H1 (cell line): ENCODE results near the gene TEF. TPM values are rescaled to one million over a fixed set of nuclear protein-coding genes. Genes with fewer than 3 reads are reported as not detected.

ENCODE experiments used
- CTCF ChIA-PET: fragments of 300-600 bp; sonication (Branson Sonifier 250); formaldehyde crosslinking; loops from one replicate; lab custom pipeline; 2021; ENCODE audit not compliant: partially characterized antibody; lab: Charles Lee
- POLR2A ChIA-PET: fragments of 300-600 bp; sonication (Branson Sonifier 250); formaldehyde crosslinking; loops from one replicate; lab custom pipeline; 2021; ENCODE audit warnings: inconsistent platforms; ENCODE audit not compliant: partially characterized antibody; lab: Charles Lee
- DNase-seq, 2 experiments: peaks; one replicate each; pipeline versions ENCODE4 v3.0.0 to v3.0.0-alpha.2; 2010 to 2022; ENCODE audit warnings: low spot score in 2 of 2, low read depth in 1 of 2, mixed read lengths in 1 of 2
- FAIRE-seq: peaks from 2 replicates; lab custom pipeline; 2011; peaks lifted over from hg19 to GRCh38; lab: Jason Lieb, UNC
- H2AFZ ChIP-seq: 2 replicates; pipeline ENCODE4 v1.8.1; 2012; ENCODE audit warnings: low read length, inconsistent platforms
- H2AK5ac ChIP-seq: 2 replicates; pipeline ENCODE4 v1.6.1; 2013; ENCODE audit warnings: low read depth, low read length
- H2BK120ac ChIP-seq: replicated peaks from 2 replicates; pipeline ENCODE3; 2013; ENCODE audit warnings: low read depth, low read length, inconsistent platforms
- H2BK12ac ChIP-seq: 2 replicates; pipeline ENCODE4 v1.6.1; 2013; ENCODE audit warnings: low read depth, low read length
- H2BK15ac ChIP-seq: 2 replicates; pipeline ENCODE4 v1.6.1; 2013; ENCODE audit warnings: low read length
- H2BK20ac ChIP-seq: 2 replicates; pipeline ENCODE4 v1.6.1; 2013; ENCODE audit warnings: low read length
- H2BK5ac ChIP-seq: 2 replicates; pipeline ENCODE4 v1.6.1; 2013; ENCODE audit warnings: low read depth, low read length
- H3K14ac ChIP-seq: 2 replicates; pipeline ENCODE4 v1.6.1; 2013; ENCODE audit warnings: inconsistent platforms; ENCODE audit not compliant: insufficient read length
- H3K18ac ChIP-seq: 2 replicates; pipeline ENCODE4 v1.6.1; 2013; ENCODE audit warnings: low read length; ENCODE audit errors: extremely low read depth
- H3K23ac ChIP-seq: 2 replicates; pipeline ENCODE4 v1.6.1; 2013; ENCODE audit warnings: inconsistent platforms; ENCODE audit not compliant: insufficient read length
- H3K23me2 ChIP-seq: 2 replicates; pipeline ENCODE4 v1.6.1; 2013; ENCODE audit warnings: low read depth, low read length
- H3K27ac ChIP-seq: 2 replicates; pipeline ENCODE4 v1.6.1; 2011; ENCODE audit warnings: low read depth, low read length, inconsistent platforms
- H3K27me3 ChIP-seq, 4 experiments: replicated peaks in 1 of 4; 1 replicate in 1 of 4; 2 replicates in 3 of 4; pipeline versions ENCODE4 v1.6.1 to v1.8.1; 2011 to 2013; ENCODE audit warnings: low read length in 3 of 4, mild to moderate bottlenecking in 3 of 4, inconsistent platforms in 2 of 4, mixed read lengths in 2 of 4, moderate library complexity in 1 of 4; ENCODE audit not compliant: control insufficient read depth in 3 of 4, insufficient read depth in 3 of 4; ENCODE audit errors: extremely low read depth in 1 of 4
- H3K36me3 ChIP-seq, 4 experiments: 2 replicates each; pipeline versions ENCODE4 v1.6.1 to v1.8.1; 2011 to 2013; ENCODE audit warnings: mild to moderate bottlenecking in 4 of 4, low read length in 3 of 4, moderate library complexity in 2 of 4, control low read depth in 1 of 4, inconsistent platforms in 1 of 4; ENCODE audit not compliant: insufficient read depth in 4 of 4, control insufficient read depth in 2 of 4
- H3K4ac ChIP-seq: replicated peaks from 2 replicates; pipeline ENCODE3; 2013; ENCODE audit warnings: low read length, low read depth, mixed read lengths, inconsistent platforms; ENCODE audit not compliant: insufficient read length
- H3K4me1 ChIP-seq, 4 experiments: replicated peaks in 1 of 4; 1 replicate in 1 of 4; 2 replicates in 3 of 4; pipeline versions ENCODE4 v1.6.1 to v1.8.1; 2011 to 2013; ENCODE audit warnings: low read length in 3 of 4, inconsistent platforms in 2 of 4, mixed read lengths in 1 of 4; ENCODE audit not compliant: insufficient read depth in 4 of 4, control insufficient read depth in 3 of 4
- H3K4me2 ChIP-seq, 2 experiments: 2 replicates each; pipeline versions ENCODE4 v1.6.1 to v1.8.1; 2011 to 2013; ENCODE audit warnings: low read depth in 2 of 2, low read length in 2 of 2, control low read depth in 1 of 2, inconsistent platforms in 1 of 2, mild to moderate bottlenecking in 1 of 2; ENCODE audit not compliant: insufficient read depth in 1 of 2
- H3K4me3 ChIP-seq, 4 experiments: fragments of 200-600, 300-600 bp in 1 of 4; sonication (generic), shearing (Covaris generic), sonication (Bioruptor Twin) in 1 of 4; 2 replicates each; pipeline versions ENCODE4 v1.5.1 to v1.8.1; 2011 to 2016; ENCODE audit warnings: low read length in 4 of 4, low read depth in 3 of 4, control low read depth in 2 of 4, inconsistent platforms in 2 of 4, mild to moderate bottlenecking in 2 of 4, mixed read lengths in 1 of 4, moderate library complexity in 1 of 4; ENCODE audit not compliant: insufficient read depth in 2 of 4; ENCODE audit errors: extremely low read depth in 1 of 4
- H3K56ac ChIP-seq: replicated peaks from 2 replicates; pipeline ENCODE3; 2013; ENCODE audit warnings: low read depth, mild to moderate bottlenecking, mixed read lengths, low read length, inconsistent platforms; ENCODE audit not compliant: insufficient read length
- H3K79me1 ChIP-seq: 2 replicates; pipeline ENCODE4 v1.6.1; 2013; ENCODE audit warnings: low read depth, low read length, control low read depth
- H3K79me2 ChIP-seq, 2 experiments: 2 replicates each; pipeline versions ENCODE4 v1.6.1 to v1.8.1; 2012 to 2013; ENCODE audit warnings: low read length in 2 of 2, mild to moderate bottlenecking in 2 of 2, inconsistent platforms in 1 of 2; ENCODE audit not compliant: insufficient read depth in 2 of 2, control insufficient read depth in 1 of 2
- H3K9ac ChIP-seq, 4 experiments: replicated peaks in 1 of 4; 1 replicate in 1 of 4; 2 replicates in 3 of 4; pipeline versions ENCODE4 v1.6.1 to v1.8.1; 2011 to 2013; ENCODE audit warnings: low read depth in 3 of 4, low read length in 3 of 4, control low read depth in 2 of 4, mild to moderate bottlenecking in 2 of 4, moderate library complexity in 2 of 4, inconsistent platforms in 1 of 4; ENCODE audit errors: extremely low read depth in 1 of 4
- H3K9me3 ChIP-seq, 2 experiments: 2 replicates each; pipeline versions ENCODE4 v1.6.1 to v1.8.1; 2012 to 2013; ENCODE audit warnings: mild to moderate bottlenecking in 2 of 2, moderate library complexity in 2 of 2, control low read depth in 1 of 2, inconsistent platforms in 1 of 2, low read depth in 1 of 2, low read length in 1 of 2, mixed read lengths in 1 of 2; ENCODE audit not compliant: insufficient read depth in 2 of 2
- H4K20me1 ChIP-seq, 2 experiments: replicated peaks in 1 of 2; 2 replicates each; pipeline versions ENCODE3 to v1.8.1; 2011 to 2013; ENCODE audit warnings: inconsistent platforms in 2 of 2, low read length in 2 of 2, mild to moderate bottlenecking in 1 of 2; ENCODE audit not compliant: insufficient read depth in 2 of 2, control insufficient read depth in 1 of 2
- H4K5ac ChIP-seq: 2 replicates; pipeline ENCODE4 v1.6.1; 2013; ENCODE audit warnings: low read length, low read depth, mixed read lengths, inconsistent platforms; ENCODE audit not compliant: insufficient read length
- H4K8ac ChIP-seq: 2 replicates; pipeline ENCODE4 v1.8.0; 2013; ENCODE audit warnings: mild to moderate bottlenecking, moderate library complexity, low read length, inconsistent platforms; ENCODE audit not compliant: insufficient read depth; ENCODE audit errors: extremely low read depth
- H4K91ac ChIP-seq: replicated peaks from 2 replicates; pipeline ENCODE3; 2013; ENCODE audit warnings: low read length, mixed read lengths, inconsistent platforms; ENCODE audit not compliant: insufficient read length
- PHF8 ChIP-seq: fragments of 200-600 bp; sonication (generic); conservative IDR thresholded peaks from 2 replicates; pipeline ENCODE4 v1.7.1; 2012; ENCODE audit warnings: low read depth, mild to moderate bottlenecking, inconsistent platforms, low read length, moderate library complexity
- POU5F1 ChIP-seq: IDR thresholded peaks from 2 replicates; pipeline ENCODE4 v1.6.1; 2011; ENCODE audit warnings: low read depth, mild to moderate bottlenecking, low read length, moderate library complexity
- TBP ChIP-seq: IDR thresholded peaks from 2 replicates; pipeline ENCODE4 v1.6.1; 2011; ENCODE audit warnings: low read depth, low read length, improper control_type of control experiment
- WGBS, 2 experiments: shearing (Covaris generic) in 1 of 2; methylation state at CpG; one replicate each; pipeline versions ENCODE4 v1.1.6 to v1.1.7; 2013 to 2015; ENCODE audit warnings: low lambda C conversion rate in 2 of 2, mixed read lengths in 2 of 2, inconsistent platforms in 1 of 2, low coverage in 1 of 2, missing lambda C conversion rate in 1 of 2; ENCODE audit not compliant: insufficient replicate concordance in 2 of 2, insufficient coverage in 1 of 2, insufficient read length in 1 of 2; ENCODE audit errors: extremely low coverage in 1 of 2, missing lambda C conversion rate in 1 of 2; 5-methylcytosine and 5-hydroxymethylcytosine counted together
- polyA plus RNA-seq, 7 experiments: library from polyadenylated mRNA; depleted of rRNA in 3 of 7; stranded (reverse) in 5 of 7; unstranded in 2 of 7; fragments of >200 nt in 5 of 7; fragments of 200-250 nt in 2 of 7; gene quantifications; 1 replicate in 5 of 7; 2 replicates in 1 of 7; 4 replicates in 1 of 7; pipeline versions ENCODE4 v1.2.1 to v1.2.3, GENCODE V29; 2011 to 2013; ENCODE audit warnings: missing spikeins in 2 of 7, mixed read lengths in 2 of 7
- total RNA-seq: library from RNA; stranded (reverse); fragmentation: NEBNext Ultra II Directional; extraction: Animal tissue kit (Norgen Biotek cat#: 25700); gene quantifications from 2 replicates; pipeline ENCODE4 v1.2.1, GENCODE V29; 2021

TEF gene
- total and polyA plus RNA-seq, 2 of the 8 experiments (the other 6 are each of a cell fraction or from before 2014, with no cell fraction given): 7.4 to 9.0 TPM

- no peak for FAIRE-seq
- no peak overlapping the region for H2AK5ac ChIP-seq
These were observed 13.9 kb downstream of the TEF start for GRCh38 chr22:41395531-41396240.

More at GRCh38 chr22:41395531-41396240, 13.9 kb downstream of the TEF start:
- no peaks in the 10 kb centered on the region for H3K79me1 ChIP-seq
- DNase-seq: no peak
- no peak overlapping the region for H2BK5ac ChIP-seq
- no peak overlapping the region for H2BK15ac ChIP-seq
- H3K27me3 ChIP-seq: no peaks in the 10 kb centered on the region
- H2BK20ac ChIP-seq: no peak overlapping the region
- no peak overlapping the region for H2BK12ac ChIP-seq
- no peak overlapping the region for H4K5ac ChIP-seq
- H3K4me1 ChIP-seq: peaks cover 0 to 3% (median 0%) of the 10 kb centered on the region in 4 experiments; a peak in 1 of 7 replicates
- ChIA-PET CTCF (interaction anchor here (0.6 to 15.8 kb wide), 5 partner anchors 8 to 358 kb away, joined by 3 to 269 read pairs (median 4); no protein-coding TSS in a partner anchor), POLR2A (interaction anchor here (0.8 to 1.7 kb wide), 3 partner anchors 9 to 51 kb away, joined by 3 to 4 read pairs (median 3); partner anchors contain the start of gene TOB2)
- no peak overlapping the region for H3K14ac ChIP-seq
- no peaks in the 10 kb centered on the region for H3K79me2 ChIP-seq
- no peak overlapping the region for H4K91ac ChIP-seq
- H3K4me2 ChIP-seq: no peak overlapping the region
- H3K9ac ChIP-seq: no peak overlapping the region
- 93% methylated on average over 37 of the region's 37 CpGs; no CpG with 5 or more reads in 1 of the 2 experiments for WGBS, 2 experiments
- H3K27ac ChIP-seq: no peak overlapping the region
- no peak overlapping the region for H2AFZ ChIP-seq
- H3K9me3 ChIP-seq: no peaks in the 10 kb centered on the region
- no peak overlapping the region for H2BK120ac ChIP-seq
- no peak overlapping the region; the same call in 1 of the 2 replicates for H4K8ac ChIP-seq
- no peak overlapping the region for H3K4ac ChIP-seq
- no peaks in the 10 kb centered on the region for H3K23me2 ChIP-seq
- no peak for TF ChIP-seq TBP
- TF ChIP-seq PHF8: no peak
- TF ChIP-seq POU5F1: no peak
- no peak overlapping the region for H3K18ac ChIP-seq
- H3K56ac ChIP-seq: no peak overlapping the region
- no peak overlapping the region for H3K4me3 ChIP-seq
- H3K36me3 ChIP-seq: peaks cover 0 to 12% (median 1%) of the 10 kb centered on the region in 4 experiments; a peak in 5 of 8 replicates
- H3K23ac ChIP-seq: no peak overlapping the region
- H4K20me1 ChIP-seq: peaks cover 0 to 2% of the 10 kb centered on the region in 2 experiments
